CD14-positive monocyte (primary cell): ENCODE results near the gene HSD17B13. TPM values are rescaled to one million over a fixed set of nuclear protein-coding genes. Genes with fewer than 3 reads are reported as not detected.

Experiments used
- DNase-seq, 3 donors: peaks; one replicate each; pipeline ENCODE4 v3.0.0-alpha.2; 2011 to 2022
- H2AFZ ChIP-seq: 2 replicates; pipeline ENCODE4 v1.6.0; 2012; ENCODE audit warnings: mild to moderate bottlenecking, low read depth, low read length, inconsistent platforms; ENCODE audit not compliant: insufficient read depth, poor library complexity, severe bottlenecking
- H3K27ac ChIP-seq, 2 donors: 1 replicate in 1 of 2; 2 replicates in 1 of 2; pipeline ENCODE4 v1.5.1; 2012 to 2013; ENCODE audit warnings: low read length in 2 of 2, control low read depth in 1 of 2, inconsistent platforms in 1 of 2, low read depth in 1 of 2, mild to moderate bottlenecking in 1 of 2
- H3K27me3 ChIP-seq, 2 donors: one replicate each; pipeline versions ENCODE4 v1.6.0 to v1.6.1; 2011 to 2013; ENCODE audit warnings: low read length in 2 of 2; ENCODE audit not compliant: control insufficient read depth in 2 of 2, insufficient read depth in 2 of 2
- H3K36me3 ChIP-seq, 2 donors: replicated peaks in 1 of 2; 1 replicate in 1 of 2; 2 replicates in 1 of 2; pipeline versions ENCODE4 v1.5.1 to v1.6.1; 2012 to 2013; ENCODE audit warnings: low read length in 2 of 2, control low read depth in 1 of 2, inconsistent platforms in 1 of 2, mild to moderate bottlenecking in 1 of 2; ENCODE audit not compliant: insufficient read depth in 2 of 2, control insufficient read depth in 1 of 2
- H3K4me1 ChIP-seq, 2 donors: 1 replicate in 1 of 2; 2 replicates in 1 of 2; pipeline versions ENCODE4 v1.5.1 to v1.6.1; 2012 to 2013; ENCODE audit warnings: low read length in 2 of 2, control low read depth in 1 of 2, inconsistent platforms in 1 of 2, mild to moderate bottlenecking in 1 of 2, moderate library complexity in 1 of 2; ENCODE audit not compliant: insufficient read depth in 2 of 2, control insufficient read depth in 1 of 2
- H3K4me2 ChIP-seq: replicated peaks from 2 replicates; pipeline ENCODE3; 2012; ENCODE audit warnings: low read length, moderate library complexity, mild to moderate bottlenecking; ENCODE audit not compliant: poor library complexity, severe bottlenecking; ENCODE audit errors: extremely low read depth
- H3K4me3 ChIP-seq, 3 experiments: fragments of 200-600 bp in 1 of 3; sonication (generic) in 1 of 3; replicated peaks in 1 of 3; 1 replicate in 2 of 3; 2 replicates in 1 of 3; pipeline ENCODE4 v1.5.1; 2011 to 2013; ENCODE audit warnings: low read length in 3 of 3, mild to moderate bottlenecking in 3 of 3, control low read depth in 2 of 3, low read depth in 2 of 3, inconsistent platforms in 1 of 3, moderate library complexity in 1 of 3
- H3K79me2 ChIP-seq: 2 replicates; pipeline ENCODE4 v1.6.0; 2012; ENCODE audit warnings: mild to moderate bottlenecking, control low read depth, inconsistent platforms, low read length, moderate library complexity; ENCODE audit not compliant: insufficient read depth
- H3K9ac ChIP-seq: 2 replicates; pipeline ENCODE4 v1.6.0; 2017; ENCODE audit warnings: low read length, mild to moderate bottlenecking; ENCODE audit not compliant: insufficient read depth, poor library complexity, severe bottlenecking
- H3K9me3 ChIP-seq, 2 donors: replicated peaks in 1 of 2; 1 replicate in 1 of 2; 2 replicates in 1 of 2; pipeline versions ENCODE4 v1.5.1 to v1.6.1; 2012 to 2013; ENCODE audit warnings: low read length in 2 of 2, control low read depth in 1 of 2; ENCODE audit not compliant: control insufficient read depth in 1 of 2, insufficient read depth in 1 of 2
- H4K20me1 ChIP-seq: 2 replicates; pipeline ENCODE4 v1.6.0; 2012; ENCODE audit warnings: mild to moderate bottlenecking, low read length, control low read depth, moderate library complexity; ENCODE audit not compliant: insufficient read depth
- H3K27ac Mint-ChIP-seq, 7 donors: one replicate each; pipeline ENCODE4 v1.8.0; 2020; ENCODE audit warnings: mild to moderate bottlenecking in 7 of 7, mixed read lengths in 7 of 7, moderate library complexity in 6 of 7, inconsistent platforms in 2 of 7
- H3K27me3 Mint-ChIP-seq, 3 donors: one replicate each; pipeline ENCODE4 v1.8.0; 2021 to 2022; ENCODE audit warnings: low read depth in 3 of 3, mild to moderate bottlenecking in 3 of 3, mixed read lengths in 3 of 3, moderate library complexity in 3 of 3, inconsistent platforms in 1 of 3
- H3K36me3 Mint-ChIP-seq, 2 donors: one replicate each; pipeline ENCODE4 v1.8.0; 2020; ENCODE audit warnings: mixed read lengths in 2 of 2, inconsistent platforms in 1 of 2, mild to moderate bottlenecking in 1 of 2
- H3K4me1 Mint-ChIP-seq: one replicate; pipeline ENCODE4 v1.8.0; 2020; ENCODE audit warnings: mild to moderate bottlenecking, mixed read lengths
- H3K4me3 Mint-ChIP-seq, 2 donors: one replicate each; pipeline ENCODE4 v1.8.0; 2020; ENCODE audit warnings: mild to moderate bottlenecking in 2 of 2, mixed read lengths in 2 of 2, moderate library complexity in 1 of 2
- H3K9me3 Mint-ChIP-seq, 7 donors: one replicate each; pipeline ENCODE4 v1.8.0; 2020 to 2022; ENCODE audit warnings: mixed read lengths in 7 of 7, mild to moderate bottlenecking in 6 of 7, moderate library complexity in 6 of 7, inconsistent platforms in 2 of 7
- WGBS: methylation state at CpG from one replicate; pipeline ENCODE4 v1.1.5; 2013; ENCODE audit warnings: missing lambda C conversion rate; ENCODE audit not compliant: insufficient coverage; 5-methylcytosine and 5-hydroxymethylcytosine counted together
- intact Hi-C, 2 donors: fragments of 100-400 bp; cut with micrococcal nuclease; formaldehyde crosslinking; loops; one replicate each; pipeline versions ENCODE4 v1.15.0 to v1.15.1; 2023
- polyA plus RNA-seq, 3 donors: library from polyadenylated mRNA; depleted of rRNA in 1 of 3; unstranded in 2 of 3; stranded (reverse) in 1 of 3; fragments of 300-500 nt in 2 of 3; fragments of >200 nt in 1 of 3; fragmentation: Illumina TruSeq in 2 of 3; gene quantifications; 1 replicate in 2 of 3; 2 replicates in 1 of 3; pipeline ENCODE4 v1.2.3, GENCODE V29; 2012 to 2021
- TF ChIP-seq, protein P1 (sequence below): fragments of 200-600 bp; IDR thresholded peaks from one replicate; pipeline ENCODE4 v1.8.0; 2022; ENCODE audit warnings: antibody characterized with exemption, mild to moderate bottlenecking

HSD17B13 gene
- polyA plus RNA-seq, 3 donors = 0.08 to 0.73 TPM; not detected in 1

DNA sequence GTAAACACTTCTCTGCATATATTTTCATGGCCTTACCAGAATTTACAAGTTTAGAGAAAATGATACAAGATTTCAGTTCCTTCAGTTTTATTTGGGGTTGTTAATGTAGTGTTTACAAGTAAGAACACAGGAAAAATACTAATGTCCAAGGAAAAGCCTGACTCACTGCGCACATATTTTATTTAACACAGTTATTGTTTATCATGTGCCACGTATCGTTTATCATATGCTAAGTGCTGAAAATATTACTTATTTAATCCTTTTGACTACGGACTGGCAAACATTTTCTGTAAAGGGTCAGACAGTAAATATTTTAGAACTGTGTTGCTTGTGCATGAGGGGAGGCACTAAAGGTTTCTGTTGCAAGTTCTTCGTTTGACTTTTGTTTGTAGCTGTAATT lies 794 bp downstream of the HSD17B13 start:
- H3K27me3 Mint-ChIP-seq = no peaks in the 10 kb centered on the region
- Histone ChIP-seq H3K27me3 (no peaks in the 10 kb centered on the region), H3K9ac (no peak overlapping the region), H3K9me3 (no peaks in the 10 kb centered on the region), H2AFZ (no peak overlapping the region), H3K4me1 (no peaks in the 10 kb centered on the region), H3K27ac (no peak overlapping the region), H3K79me2 (no peaks in the 10 kb centered on the region), H3K4me2 (no peak overlapping the region), H3K36me3 (no peaks in the 10 kb centered on the region), H4K20me1 (no peaks in the 10 kb centered on the region), H3K4me3 (no peak overlapping the region)
- intact Hi-C loops = no loop called here
- TF ChIP-seq, protein P1, sequence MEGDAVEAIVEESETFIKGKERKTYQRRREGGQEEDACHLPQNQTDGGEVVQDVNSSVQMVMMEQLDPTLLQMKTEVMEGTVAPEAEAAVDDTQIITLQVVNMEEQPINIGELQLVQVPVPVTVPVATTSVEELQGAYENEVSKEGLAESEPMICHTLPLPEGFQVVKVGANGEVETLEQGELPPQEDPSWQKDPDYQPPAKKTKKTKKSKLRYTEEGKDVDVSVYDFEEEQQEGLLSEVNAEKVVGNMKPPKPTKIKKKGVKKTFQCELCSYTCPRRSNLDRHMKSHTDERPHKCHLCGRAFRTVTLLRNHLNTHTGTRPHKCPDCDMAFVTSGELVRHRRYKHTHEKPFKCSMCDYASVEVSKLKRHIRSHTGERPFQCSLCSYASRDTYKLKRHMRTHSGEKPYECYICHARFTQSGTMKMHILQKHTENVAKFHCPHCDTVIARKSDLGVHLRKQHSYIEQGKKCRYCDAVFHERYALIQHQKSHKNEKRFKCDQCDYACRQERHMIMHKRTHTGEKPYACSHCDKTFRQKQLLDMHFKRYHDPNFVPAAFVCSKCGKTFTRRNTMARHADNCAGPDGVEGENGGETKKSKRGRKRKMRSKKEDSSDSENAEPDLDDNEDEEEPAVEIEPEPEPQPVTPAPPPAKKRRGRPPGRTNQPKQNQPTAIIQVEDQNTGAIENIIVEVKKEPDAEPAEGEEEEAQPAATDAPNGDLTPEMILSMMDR = no peak
- peaks cover 0 to 2% (median 0%) of the 10 kb centered on the region in 7 donors for H3K9me3 Mint-ChIP-seq
- H3K27ac Mint-ChIP-seq = no peak overlapping the region
- no peak overlapping the region for H3K4me3 Mint-ChIP-seq
- peaks cover 6% of the 10 kb centered on the region for H3K4me1 Mint-ChIP-seq
- no CpG with 5 or more reads among the region's 5 CpGs for WGBS
- DNase-seq = no peak
- no peaks in the 10 kb centered on the region for H3K36me3 Mint-ChIP-seq

DNA sequence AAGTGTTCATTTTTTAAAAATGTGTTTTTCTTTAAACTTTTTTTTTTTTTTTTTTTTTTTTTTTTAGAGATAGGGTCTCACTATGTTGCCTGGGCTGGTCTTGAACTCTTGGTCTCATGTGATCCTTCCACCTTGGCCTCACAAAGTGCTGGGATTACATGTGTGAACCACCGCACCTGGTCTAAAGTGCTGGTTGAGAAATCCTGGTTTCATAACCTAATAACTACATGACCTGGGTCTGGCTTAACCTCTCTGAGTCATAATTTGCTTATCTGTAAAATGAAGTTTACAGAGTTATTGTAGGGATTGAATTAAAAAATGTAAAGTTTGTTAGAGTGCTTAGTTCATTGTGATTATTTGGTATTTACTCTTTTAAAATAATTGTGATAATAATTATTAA lies 5.2 kb downstream of the HSD17B13 start:
- no peaks in the 10 kb centered on the region for H3K27me3 Mint-ChIP-seq
- Histone ChIP-seq H3K9me3 (no peaks in the 10 kb centered on the region), H3K4me3 (no peak overlapping the region), H3K4me2 (no peak overlapping the region), H4K20me1 (no peaks in the 10 kb centered on the region), H3K4me1 (no peaks in the 10 kb centered on the region), H2AFZ (no peak overlapping the region), H3K79me2 (no peaks in the 10 kb centered on the region), H3K27me3 (no peaks in the 10 kb centered on the region), H3K36me3 (no peaks in the 10 kb centered on the region), H3K9ac (no peak overlapping the region), H3K27ac (no peak overlapping the region)
- no CpG with 5 or more reads among the region's 1 CpG for WGBS
- peaks cover 2 to 5% of the 10 kb centered on the region in 2 donors for H3K36me3 Mint-ChIP-seq
- DNase-seq = no peak
- intact Hi-C loops = no loop called here
- TF ChIP-seq, protein P1 = no peak
- H3K9me3 Mint-ChIP-seq = peaks cover 0 to 2% (median 0%) of the 10 kb centered on the region in 7 donors
- no peak overlapping the region for H3K4me3 Mint-ChIP-seq
- H3K27ac Mint-ChIP-seq = peak overlapping the region in 1 of 7 donors; percentile 54
- H3K4me1 Mint-ChIP-seq = no peaks in the 10 kb centered on the region
